GM19239 (cell line): ENCODE results near the gene DOCK11.

Experiments used
- DNase-seq: peaks from one replicate; pipeline ENCODE4 v3.0.0; 2011; ENCODE audit warnings: low spot score; ENCODE audit not compliant: insufficient read length
- FAIRE-seq: peaks from 2 replicates; lab custom pipeline; 2011; peaks lifted over from hg19 to GRCh38; lab: Jason Lieb, UNC

Gene DOCK11

GRCh38 chrX:118526149-118526548 lies 30.5 kb downstream of the DOCK11 start:
- DNase-seq (no peak), FAIRE-seq (no peak)

GRCh38 chrX:118528071-118528737 lies 32.6 kb downstream of the DOCK11 start:
- peak; percentile 98 for FAIRE-seq
- DNase-seq: no peak

DNA sequence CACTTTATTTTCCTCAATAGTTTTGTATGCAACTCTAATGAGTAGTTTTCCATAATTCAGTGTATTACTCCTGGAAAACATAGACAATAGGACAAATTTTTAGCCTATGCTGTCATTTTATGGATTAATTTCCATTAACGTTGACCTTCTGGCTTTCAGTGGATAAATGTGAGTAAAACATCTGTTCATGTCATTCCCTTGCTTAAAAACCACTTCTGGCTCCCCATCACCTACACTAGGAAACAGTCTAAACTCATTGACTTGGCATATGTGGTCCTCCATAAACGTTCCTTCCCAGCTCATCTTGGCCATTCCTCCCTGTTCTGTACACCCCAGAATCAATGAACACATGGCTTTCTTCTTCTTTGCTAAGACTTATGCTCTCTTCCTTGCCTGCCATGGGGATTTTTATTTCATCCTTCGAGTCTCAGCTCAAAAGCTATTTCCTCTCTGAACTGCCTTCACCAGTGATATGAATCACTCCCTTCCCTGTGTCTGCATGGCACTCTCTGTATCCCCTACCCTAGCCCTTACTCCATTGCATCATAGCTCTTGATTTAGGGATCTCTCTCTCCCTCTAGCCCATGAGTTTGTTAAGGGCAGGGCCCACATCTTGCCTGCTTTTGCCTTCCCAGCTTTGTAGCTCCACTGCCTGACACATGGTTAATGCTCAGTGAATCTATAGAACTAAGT lies 34.8 kb downstream of the DOCK11 start:
- peak; percentile 74 for FAIRE-seq
- no peak for DNase-seq

GRCh38 chrX:118534716-118535493 lies 39.3 kb downstream of the DOCK11 start:
- DNase-seq: no peak
- peak; percentile 60 for FAIRE-seq

- FAIRE-seq (no peak), DNase-seq (no peak)
Observed at GRCh38 chrX:118536204-118536603, 40.6 kb downstream of the DOCK11 start.

- DNase-seq (no peak), FAIRE-seq (peak; percentile 100)
Observed at GRCh38 chrX:118536687-118537461, 41.3 kb downstream of the DOCK11 start.

- DNase-seq: no peak
- no peak for FAIRE-seq
Observed at GRCh38 chrX:118538386-118538785, 42.8 kb downstream of the DOCK11 start.

DNA sequence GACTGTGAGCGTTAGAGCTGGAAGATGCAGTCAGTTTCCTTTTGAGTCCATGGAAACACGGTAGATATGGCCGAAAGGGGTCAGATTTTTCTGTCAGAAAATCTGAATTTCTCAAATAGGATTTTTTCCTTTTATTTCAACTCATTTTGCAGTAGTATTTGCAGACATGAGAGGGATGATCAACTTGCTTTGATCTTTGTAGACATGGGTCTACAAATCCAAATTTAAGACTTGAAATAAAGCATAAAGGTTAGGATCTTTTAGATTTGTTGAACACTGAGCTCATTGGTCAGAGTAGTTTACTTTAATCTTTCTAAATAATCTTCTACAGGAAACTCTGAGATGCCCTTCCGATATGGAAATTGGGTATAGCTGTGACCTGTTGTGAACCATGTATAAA lies 44.7 kb downstream of the DOCK11 start:
- FAIRE-seq (peak; percentile 96), DNase-seq (no peak)

GRCh38 chrX:118541482-118541881 lies 45.9 kb downstream of the DOCK11 start:
- DNase-seq (no peak), FAIRE-seq (peak; percentile 55)

GRCh38 chrX:118545510-118545909 lies 49.9 kb downstream of the DOCK11 start:
- FAIRE-seq (peak; percentile 8), DNase-seq (no peak)

GRCh38 chrX:118548841-118549240 lies 53.2 kb downstream of the DOCK11 start:
- DNase-seq (no peak), FAIRE-seq (no peak)

GRCh38 chrX:118550792-118551191 lies 55.2 kb downstream of the DOCK11 start:
- no peak for DNase-seq
- FAIRE-seq: no peak

DNA sequence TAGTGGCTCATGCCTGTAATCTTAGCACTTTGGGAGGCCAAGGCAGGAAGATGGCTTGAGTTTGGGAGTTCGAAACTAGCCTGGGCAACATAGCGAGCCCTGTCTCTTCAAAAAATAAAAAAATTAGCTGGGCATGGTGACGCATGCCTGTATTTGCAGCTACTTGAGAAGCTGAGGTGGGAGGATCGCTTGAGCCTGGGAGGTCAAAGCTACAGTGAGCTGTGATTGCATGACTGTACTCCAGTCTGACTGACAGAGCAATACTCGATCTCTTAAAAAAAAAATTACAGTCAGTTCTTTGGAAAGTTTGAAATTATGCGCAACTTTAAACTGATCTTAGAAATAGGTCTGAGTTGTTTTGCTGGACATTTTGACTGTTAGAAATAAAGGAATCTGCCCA lies 55.8 kb downstream of the DOCK11 start:
- no peak for FAIRE-seq

DNA sequence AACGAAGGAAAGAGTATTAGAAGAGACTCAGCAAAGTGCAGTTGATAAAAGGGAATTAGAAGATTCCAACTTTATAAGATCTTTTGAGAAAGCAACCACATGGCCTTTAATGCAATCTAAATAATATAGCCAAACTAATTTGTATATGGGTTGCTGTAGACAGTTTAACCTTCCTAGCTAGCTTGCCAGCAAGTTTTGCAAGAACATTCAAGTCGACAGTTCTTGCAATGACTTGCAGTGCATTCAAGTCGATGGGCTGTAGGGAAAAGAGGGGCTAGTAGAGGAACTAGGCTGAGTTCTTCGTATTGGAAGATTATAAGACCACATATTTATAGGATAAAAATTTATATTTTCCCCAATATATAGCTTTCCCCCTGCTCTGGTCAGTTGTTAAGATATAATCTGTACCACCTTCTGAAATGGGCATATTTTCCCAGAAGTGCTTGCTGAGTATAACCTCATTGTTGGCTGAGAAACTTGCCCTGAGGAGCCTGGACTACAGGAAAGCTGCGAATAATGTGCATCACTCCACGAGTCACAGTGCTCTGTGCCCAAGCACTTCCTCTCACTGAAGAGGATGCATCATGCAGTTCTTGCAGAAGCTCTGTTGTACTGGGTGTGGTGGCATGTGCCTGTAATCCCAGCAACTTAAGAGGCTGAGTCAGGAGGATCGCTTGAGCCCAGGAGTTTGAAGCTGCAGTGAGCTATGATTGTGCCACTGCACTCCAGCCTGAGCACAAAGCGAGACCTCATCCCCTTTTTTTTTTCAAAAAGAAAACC lies 56.7 kb downstream of the DOCK11 start:
- FAIRE-seq (no peak), DNase-seq (no peak)

More for the DNA sequence above, 55.8 kb downstream of the DOCK11 start:
- no peak for DNase-seq

DNA sequence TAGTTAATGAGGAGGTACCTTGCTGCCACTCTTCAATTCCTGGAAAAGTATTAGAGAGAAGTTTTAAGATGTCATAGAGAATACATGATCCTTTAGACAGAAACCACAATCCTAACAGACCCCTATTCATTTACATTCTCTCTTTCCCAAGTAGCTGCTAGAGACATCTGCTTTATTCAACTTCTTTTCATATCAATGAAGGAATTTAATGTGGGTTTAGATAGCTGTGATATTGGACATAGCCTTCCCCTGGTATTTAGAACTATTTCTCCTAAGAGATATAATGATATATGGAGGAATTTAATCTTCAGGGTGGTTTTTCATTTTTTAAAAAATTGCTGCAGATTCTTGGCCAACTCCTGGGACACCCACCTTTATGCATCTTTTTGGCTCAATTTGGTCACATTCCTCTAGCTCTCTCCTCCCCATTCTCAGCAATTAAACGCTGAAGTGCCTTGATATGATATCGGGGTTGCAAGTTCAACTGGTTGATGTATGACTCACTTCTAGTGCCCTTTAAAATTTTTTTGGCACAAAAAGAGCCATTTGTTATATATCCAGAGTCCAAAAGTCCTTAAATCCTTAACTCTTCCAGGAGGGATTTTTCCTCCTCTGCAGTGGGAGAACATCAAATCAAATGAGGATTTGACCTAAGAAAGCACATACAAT lies 57.6 kb downstream of the DOCK11 start:
- DNase-seq: no peak
- no peak for FAIRE-seq

- FAIRE-seq: no peak
- no peak for DNase-seq
Observed at GRCh38 chrX:118554511-118554910, 58.9 kb downstream of the DOCK11 start.

DNA sequence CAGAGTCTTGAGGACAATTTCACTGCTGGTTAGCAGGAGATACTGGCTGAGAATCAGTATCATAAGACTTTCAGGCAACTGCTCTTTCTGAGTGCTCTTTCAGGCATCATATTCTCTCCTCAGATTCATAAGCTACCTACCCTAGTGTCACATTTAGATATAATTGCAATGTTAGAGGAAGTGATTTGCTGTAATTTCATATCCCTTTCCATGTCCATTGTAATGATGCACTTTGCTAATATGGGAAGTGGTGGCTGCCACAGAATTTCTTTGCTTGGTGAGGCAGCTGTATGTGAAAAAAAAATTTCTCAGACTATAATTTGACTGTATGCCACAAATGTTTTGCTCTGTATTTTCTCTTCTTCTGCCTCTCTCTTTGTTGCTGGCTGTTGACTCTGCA lies 63.3 kb downstream of the DOCK11 start:
- DNase-seq: no peak
- no peak for FAIRE-seq

GRCh38 chrX:118560489-118560888 lies 64.9 kb downstream of the DOCK11 start:
- FAIRE-seq (peak; percentile 62), DNase-seq (no peak)

- FAIRE-seq: peak; percentile 54
- no peak for DNase-seq
Observed at GRCh38 chrX:118562582-118563164, 67.1 kb downstream of the DOCK11 start.
